ENCODE measurements around the gene WWOX. TPM values are rescaled to one million over a fixed set of nuclear protein-coding genes. Genes with fewer than 3 reads are reported as not detected.

WWOX gene
- total and polyA plus RNA-seq, 2 donors (not counting 3 experiments of a cell fraction or from before 2014, with no cell fraction given): 6.2 to 12.5 TPM

DNA sequence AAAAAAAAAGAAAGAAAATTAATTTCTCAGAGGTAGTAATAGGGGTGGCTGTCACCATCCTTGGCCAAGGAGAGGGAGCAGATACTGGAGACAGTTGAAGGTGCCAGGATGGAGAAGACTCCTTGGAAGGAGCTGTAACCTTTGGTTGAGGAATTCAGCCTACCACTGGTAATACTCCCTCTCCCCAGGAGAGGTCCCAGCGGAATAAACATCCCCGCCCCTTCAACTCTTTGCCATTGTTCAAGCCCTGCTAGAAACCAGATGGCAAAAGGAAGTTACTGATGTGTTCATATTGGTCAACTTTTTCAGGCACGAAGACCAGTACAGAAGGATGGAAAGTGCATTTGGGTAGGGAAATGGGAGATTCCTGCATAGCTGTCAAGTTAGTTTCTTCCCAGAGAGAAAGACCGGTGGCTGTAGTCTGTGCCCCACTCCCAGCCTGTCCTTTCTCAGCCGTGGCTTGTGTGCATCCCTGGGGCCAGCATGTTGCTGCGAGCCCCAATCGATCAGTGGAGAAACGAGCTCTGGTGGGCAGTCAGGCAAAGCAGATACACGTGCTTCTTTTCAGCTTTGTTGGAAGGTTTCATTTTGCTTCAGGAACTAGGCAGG is 889.0 kb downstream of the WWOX start:
- CTCF ChIA-PET: no interaction called here
- FAIRE-seq (no peak), DNase-seq (ENCODE audit: low read depth, low spot score) (no peak)
- no peaks in the 10 kb centered on the region for H3K79me2 ChIP-seq (ENCODE audit: control insufficient read depth, insufficient read depth, low read length)
- no peaks in the 10 kb centered on the region for H3K36me3 ChIP-seq (ENCODE audit: control insufficient read depth in 2 of 2, extremely low read depth in 1 of 2, insufficient read depth in 2 of 2, low read length in 2 of 2)
- H3K9me3 ChIP-seq (replicated peaks; ENCODE audit: control insufficient read depth, insufficient read depth, low read length): peaks cover 4% of the 10 kb centered on the region
- no peak overlapping the region for H3K9ac ChIP-seq (replicated peaks; ENCODE audit: extremely low read depth, insufficient read depth, low read length)
- POLR2A ChIA-PET: interaction anchor here (0.6 kb wide), 1 partner anchor 206 kb away, joined by 3 read pairs; no protein-coding TSS in a partner anchor
- H3K27ac ChIP-seq (ENCODE audit: insufficient read depth, low read depth, low read length): no peak overlapping the region
- no TSS peak for BruUV-seq (replicated peaks)
- no peak overlapping the region for H3K4me3 ChIP-seq (replicated peaks in 1 of 3; ENCODE audit: insufficient read depth in 1 of 3, low read depth in 1 of 3, low read length in 3 of 3)
- intact Hi-C loops (cut with micrococcal nuclease): no loop called here
- H3K9me1 ChIP-seq (replicated peaks; ENCODE audit: control insufficient read depth, extremely low read depth, insufficient read depth, low read length): no peaks in the 10 kb centered on the region
- no peaks in the 10 kb centered on the region for H4K20me1 ChIP-seq (replicated peaks; ENCODE audit: control insufficient read depth, extremely low read depth, insufficient read depth, low read length)
- H2AFZ ChIP-seq (ENCODE audit: low read depth, low read length): no peak overlapping the region
- no peaks in the 10 kb centered on the region for H3K27me3 ChIP-seq (ENCODE audit: control insufficient read depth in 2 of 2, insufficient read depth in 2 of 2, low read length in 2 of 2)
- H3K4me2 ChIP-seq (ENCODE audit: insufficient read depth, low read length): no peak overlapping the region
- TF ChIP-seq FOS (IDR thresholded peaks at IDR 0.05; ENCODE audit: borderline replicate concordance, insufficient read depth, low read length): no peak
- TF ChIP-seq JUN (IDR thresholded peaks at IDR 0.05; ENCODE audit: borderline replicate concordance, insufficient read depth, insufficient read length, low read depth): no peak
- no peak for TF ChIP-seq EZH2 (IDR thresholded peaks at IDR 0.05; ENCODE audit: borderline replicate concordance, low read depth, low read length, severe bottlenecking)
- no peak for TF ChIP-seq MYC (IDR thresholded peaks at IDR 0.05; ENCODE audit: low read depth, low read length)
- no peak for TF ChIP-seq POLR2A (IDR thresholded peaks at IDR 0.05; ENCODE audit: low read depth, low read length)
- TF ChIP-seq, protein P1, sequence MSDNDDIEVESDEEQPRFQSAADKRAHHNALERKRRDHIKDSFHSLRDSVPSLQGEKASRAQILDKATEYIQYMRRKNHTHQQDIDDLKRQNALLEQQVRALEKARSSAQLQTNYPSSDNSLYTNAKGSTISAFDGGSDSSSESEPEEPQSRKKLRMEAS (IDR thresholded peaks at IDR 0.05; ENCODE audit: insufficient read depth, insufficient read length): no peak
- no peak for TF ChIP-seq POLR2AphosphoS5 (IDR thresholded peaks at IDR 0.05; ENCODE audit: insufficient read depth, low read depth, low read length)
- TF ChIP-seq, protein P2, sequence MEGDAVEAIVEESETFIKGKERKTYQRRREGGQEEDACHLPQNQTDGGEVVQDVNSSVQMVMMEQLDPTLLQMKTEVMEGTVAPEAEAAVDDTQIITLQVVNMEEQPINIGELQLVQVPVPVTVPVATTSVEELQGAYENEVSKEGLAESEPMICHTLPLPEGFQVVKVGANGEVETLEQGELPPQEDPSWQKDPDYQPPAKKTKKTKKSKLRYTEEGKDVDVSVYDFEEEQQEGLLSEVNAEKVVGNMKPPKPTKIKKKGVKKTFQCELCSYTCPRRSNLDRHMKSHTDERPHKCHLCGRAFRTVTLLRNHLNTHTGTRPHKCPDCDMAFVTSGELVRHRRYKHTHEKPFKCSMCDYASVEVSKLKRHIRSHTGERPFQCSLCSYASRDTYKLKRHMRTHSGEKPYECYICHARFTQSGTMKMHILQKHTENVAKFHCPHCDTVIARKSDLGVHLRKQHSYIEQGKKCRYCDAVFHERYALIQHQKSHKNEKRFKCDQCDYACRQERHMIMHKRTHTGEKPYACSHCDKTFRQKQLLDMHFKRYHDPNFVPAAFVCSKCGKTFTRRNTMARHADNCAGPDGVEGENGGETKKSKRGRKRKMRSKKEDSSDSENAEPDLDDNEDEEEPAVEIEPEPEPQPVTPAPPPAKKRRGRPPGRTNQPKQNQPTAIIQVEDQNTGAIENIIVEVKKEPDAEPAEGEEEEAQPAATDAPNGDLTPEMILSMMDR (IDR thresholded peaks at IDR 0.05; ENCODE audit: extremely low read depth in 1 of 2, insufficient read depth in 1 of 2, low read depth in 1 of 2, low read length in 2 of 2): no peak
- no peak for TF ChIP-seq GATA2 (IDR thresholded peaks at IDR 0.05; ENCODE audit: insufficient read depth, insufficient read length, low read depth, low read length)
- no peaks in the 10 kb centered on the region for H3K4me1 ChIP-seq (ENCODE audit: control insufficient read depth, extremely low read depth, insufficient read depth, low read length)
- dilution Hi-C loops (cut with MboI; ENCODE audit: extremely low pct_ligation_motif_present, low sequenced_read_pairs): no loop called here
